DND-41 (cell line): Measurements from ENCODE around the gene RBM5.

Source experiments
- ATAC-seq: fragments of 200-7000 bp; cut with Tn5 transposase; 3 replicates; pipeline ENCODE4 v1.9.1; 2021; ENCODE audit warnings: low read depth; ENCODE audit not compliant: insufficient read depth
- DNase-seq: peaks from one replicate; pipeline ENCODE4 v3.0.0-alpha.2; 2020
- H2AFZ ChIP-seq: 2 replicates; pipeline ENCODE4 v1.6.0; 2012; ENCODE audit warnings: low read depth, low read length
- H3K27ac ChIP-seq: 2 replicates; pipeline ENCODE4 v1.5.1; 2012; ENCODE audit warnings: low read length, inconsistent platforms
- H3K27me3 ChIP-seq: fragments of 200-600 bp; sonication (generic); 2 replicates; pipeline ENCODE4 v1.6.0; 2012; ENCODE audit warnings: low read length, mild to moderate bottlenecking, inconsistent platforms; ENCODE audit not compliant: insufficient read depth, poor library complexity
- H3K36me3 ChIP-seq: 2 replicates; pipeline ENCODE4 v1.5.1; 2012; ENCODE audit warnings: low read length, inconsistent platforms; ENCODE audit not compliant: insufficient read depth
- H3K4me1 ChIP-seq: 2 replicates; pipeline ENCODE4 v1.5.1; 2012; ENCODE audit warnings: mild to moderate bottlenecking, low read length; ENCODE audit not compliant: insufficient read depth
- H3K4me2 ChIP-seq: 2 replicates; pipeline ENCODE4 v1.6.0; 2012; ENCODE audit warnings: mild to moderate bottlenecking, moderate library complexity, low read length, inconsistent platforms; ENCODE audit not compliant: insufficient read depth
- H3K4me3 ChIP-seq, 2 experiments: fragments of 200-600 bp in 1 of 2; shearing (Covaris generic) in 1 of 2; 2 replicates each; pipeline ENCODE4 v1.5.1; 2012 to 2016; ENCODE audit warnings: inconsistent platforms in 2 of 2, low read length in 2 of 2, mild to moderate bottlenecking in 2 of 2, low read depth in 1 of 2, moderate library complexity in 1 of 2
- H3K79me2 ChIP-seq: 2 replicates; pipeline ENCODE4 v1.6.0; 2012; ENCODE audit warnings: low read length, inconsistent platforms; ENCODE audit not compliant: insufficient read depth
- H3K9ac ChIP-seq: 2 replicates; pipeline ENCODE4 v1.6.0; 2012; ENCODE audit warnings: low read depth, mild to moderate bottlenecking, inconsistent platforms, low read length, moderate library complexity
- H3K9me3 ChIP-seq: 2 replicates; pipeline ENCODE4 v1.5.1; 2012; ENCODE audit warnings: low read length, moderate library complexity, mild to moderate bottlenecking, inconsistent platforms; ENCODE audit not compliant: insufficient read depth, severe bottlenecking
- H4K20me1 ChIP-seq: 2 replicates; pipeline ENCODE4 v1.6.0; 2012; ENCODE audit warnings: low read length; ENCODE audit not compliant: insufficient read depth
- EZH2 ChIP-seq: IDR thresholded peaks from 3 replicates; pipeline ENCODE4 v1.6.1; 2012; ENCODE audit warnings: borderline replicate concordance, low read depth, mild to moderate bottlenecking, moderate library complexity, low read length, inconsistent platforms; ENCODE audit not compliant: severe bottlenecking
- TF ChIP-seq, protein P1 (sequence below): IDR thresholded peaks from 2 replicates; pipeline ENCODE4 v1.5.1; 2012; ENCODE audit warnings: borderline replicate concordance, low read length, moderate library complexity, mild to moderate bottlenecking; ENCODE audit not compliant: poor library complexity, severe bottlenecking; ENCODE audit errors: extremely low read depth

The RBM5 gene

DNA sequence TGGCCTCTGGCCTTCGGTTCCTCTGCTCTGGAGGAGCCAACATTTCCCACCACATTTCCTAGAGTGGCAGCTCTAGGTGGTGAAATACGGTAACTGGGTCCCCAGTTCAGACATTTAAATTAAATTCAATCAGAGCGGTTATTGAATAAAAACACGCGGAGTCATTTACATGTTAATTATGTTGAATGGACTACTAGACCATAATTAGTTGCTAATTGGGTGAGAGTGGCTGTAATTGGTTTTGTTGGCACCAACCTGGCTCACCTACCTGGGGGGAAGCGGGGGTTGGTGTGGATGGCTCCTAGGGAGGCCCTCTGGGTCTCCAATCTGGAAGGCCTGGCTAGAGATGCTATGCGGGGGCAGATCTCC is 79.1 kb downstream of the RBM5 start:
- H3K4me3 ChIP-seq, result no peak overlapping the region
- no peak overlapping the region for H3K4me2 ChIP-seq
- H3K27me3 ChIP-seq, result no peaks in the 10 kb centered on the region
- H3K4me1 ChIP-seq, result no peaks in the 10 kb centered on the region
- no peaks in the 10 kb centered on the region for H3K79me2 ChIP-seq
- no peak for DNase-seq
- H3K36me3 ChIP-seq, result no peaks in the 10 kb centered on the region
- no peaks in the 10 kb centered on the region for H3K9me3 ChIP-seq
- ATAC-seq, result no peak
- H4K20me1 ChIP-seq, result no peaks in the 10 kb centered on the region
- no peak overlapping the region for H2AFZ ChIP-seq
- TF ChIP-seq, protein P1, sequence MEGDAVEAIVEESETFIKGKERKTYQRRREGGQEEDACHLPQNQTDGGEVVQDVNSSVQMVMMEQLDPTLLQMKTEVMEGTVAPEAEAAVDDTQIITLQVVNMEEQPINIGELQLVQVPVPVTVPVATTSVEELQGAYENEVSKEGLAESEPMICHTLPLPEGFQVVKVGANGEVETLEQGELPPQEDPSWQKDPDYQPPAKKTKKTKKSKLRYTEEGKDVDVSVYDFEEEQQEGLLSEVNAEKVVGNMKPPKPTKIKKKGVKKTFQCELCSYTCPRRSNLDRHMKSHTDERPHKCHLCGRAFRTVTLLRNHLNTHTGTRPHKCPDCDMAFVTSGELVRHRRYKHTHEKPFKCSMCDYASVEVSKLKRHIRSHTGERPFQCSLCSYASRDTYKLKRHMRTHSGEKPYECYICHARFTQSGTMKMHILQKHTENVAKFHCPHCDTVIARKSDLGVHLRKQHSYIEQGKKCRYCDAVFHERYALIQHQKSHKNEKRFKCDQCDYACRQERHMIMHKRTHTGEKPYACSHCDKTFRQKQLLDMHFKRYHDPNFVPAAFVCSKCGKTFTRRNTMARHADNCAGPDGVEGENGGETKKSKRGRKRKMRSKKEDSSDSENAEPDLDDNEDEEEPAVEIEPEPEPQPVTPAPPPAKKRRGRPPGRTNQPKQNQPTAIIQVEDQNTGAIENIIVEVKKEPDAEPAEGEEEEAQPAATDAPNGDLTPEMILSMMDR, result no peak
- no peak for TF ChIP-seq EZH2
- no peak overlapping the region for H3K9ac ChIP-seq
- H3K27ac ChIP-seq, result no peak overlapping the region

DNA sequence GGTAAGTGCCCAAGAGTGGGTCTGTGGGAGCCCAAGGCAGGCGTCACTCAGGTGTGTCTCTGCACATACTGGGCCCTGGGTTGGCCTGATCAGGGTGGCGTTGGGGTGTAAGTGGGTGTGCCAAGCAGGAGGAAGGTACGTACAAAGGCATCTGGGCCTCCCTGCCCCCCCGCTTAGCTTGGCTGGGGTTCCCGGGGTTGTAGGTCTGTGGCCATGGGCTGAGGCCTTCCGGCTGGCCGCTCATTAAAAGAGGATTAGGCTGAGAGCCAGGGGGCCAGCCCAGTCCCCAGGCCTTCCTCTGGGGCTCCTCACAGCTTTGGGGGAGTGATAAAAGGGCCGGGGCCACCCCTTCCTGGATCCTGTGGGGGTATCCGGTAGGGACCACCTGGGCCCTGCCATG is 79.7 kb downstream of the RBM5 start:
- Histone ChIP-seq H3K4me2 (no peak overlapping the region), H3K27me3 (no peaks in the 10 kb centered on the region), H3K4me1 (no peaks in the 10 kb centered on the region), H2AFZ (no peak overlapping the region), H3K9ac (no peak overlapping the region), H3K36me3 (no peaks in the 10 kb centered on the region), H3K79me2 (no peaks in the 10 kb centered on the region), H3K27ac (no peak overlapping the region), H3K4me3 (no peak overlapping the region), H4K20me1 (no peaks in the 10 kb centered on the region), H3K9me3 (no peaks in the 10 kb centered on the region)
- no peak for TF ChIP-seq EZH2
- TF ChIP-seq, protein P1, result no peak
- DNase-seq (no peak), ATAC-seq (no peak)
